GM21717 (cell line): Measurements from ENCODE around the gene USP40.
"Not testable (repeated sequence)": the region's sequence is repeated elsewhere in the genome, so short reads cannot be mapped to it uniquely, and the experiment has no call there.

ENCODE experiments used
- ATAC-seq: cut with Tn5 transposase; IDR thresholded peaks from one replicate; pipeline ENCODE4 v1.9.1; 2021; ENCODE audit warnings: mild to moderate bottlenecking, moderate library complexity; ENCODE audit not compliant: unreplicated experiment

The USP40 gene, protein sequence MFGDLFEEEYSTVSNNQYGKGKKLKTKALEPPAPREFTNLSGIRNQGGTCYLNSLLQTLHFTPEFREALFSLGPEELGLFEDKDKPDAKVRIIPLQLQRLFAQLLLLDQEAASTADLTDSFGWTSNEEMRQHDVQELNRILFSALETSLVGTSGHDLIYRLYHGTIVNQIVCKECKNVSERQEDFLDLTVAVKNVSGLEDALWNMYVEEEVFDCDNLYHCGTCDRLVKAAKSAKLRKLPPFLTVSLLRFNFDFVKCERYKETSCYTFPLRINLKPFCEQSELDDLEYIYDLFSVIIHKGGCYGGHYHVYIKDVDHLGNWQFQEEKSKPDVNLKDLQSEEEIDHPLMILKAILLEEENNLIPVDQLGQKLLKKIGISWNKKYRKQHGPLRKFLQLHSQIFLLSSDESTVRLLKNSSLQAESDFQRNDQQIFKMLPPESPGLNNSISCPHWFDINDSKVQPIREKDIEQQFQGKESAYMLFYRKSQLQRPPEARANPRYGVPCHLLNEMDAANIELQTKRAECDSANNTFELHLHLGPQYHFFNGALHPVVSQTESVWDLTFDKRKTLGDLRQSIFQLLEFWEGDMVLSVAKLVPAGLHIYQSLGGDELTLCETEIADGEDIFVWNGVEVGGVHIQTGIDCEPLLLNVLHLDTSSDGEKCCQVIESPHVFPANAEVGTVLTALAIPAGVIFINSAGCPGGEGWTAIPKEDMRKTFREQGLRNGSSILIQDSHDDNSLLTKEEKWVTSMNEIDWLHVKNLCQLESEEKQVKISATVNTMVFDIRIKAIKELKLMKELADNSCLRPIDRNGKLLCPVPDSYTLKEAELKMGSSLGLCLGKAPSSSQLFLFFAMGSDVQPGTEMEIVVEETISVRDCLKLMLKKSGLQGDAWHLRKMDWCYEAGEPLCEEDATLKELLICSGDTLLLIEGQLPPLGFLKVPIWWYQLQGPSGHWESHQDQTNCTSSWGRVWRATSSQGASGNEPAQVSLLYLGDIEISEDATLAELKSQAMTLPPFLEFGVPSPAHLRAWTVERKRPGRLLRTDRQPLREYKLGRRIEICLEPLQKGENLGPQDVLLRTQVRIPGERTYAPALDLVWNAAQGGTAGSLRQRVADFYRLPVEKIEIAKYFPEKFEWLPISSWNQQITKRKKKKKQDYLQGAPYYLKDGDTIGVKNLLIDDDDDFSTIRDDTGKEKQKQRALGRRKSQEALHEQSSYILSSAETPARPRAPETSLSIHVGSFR

DNA sequence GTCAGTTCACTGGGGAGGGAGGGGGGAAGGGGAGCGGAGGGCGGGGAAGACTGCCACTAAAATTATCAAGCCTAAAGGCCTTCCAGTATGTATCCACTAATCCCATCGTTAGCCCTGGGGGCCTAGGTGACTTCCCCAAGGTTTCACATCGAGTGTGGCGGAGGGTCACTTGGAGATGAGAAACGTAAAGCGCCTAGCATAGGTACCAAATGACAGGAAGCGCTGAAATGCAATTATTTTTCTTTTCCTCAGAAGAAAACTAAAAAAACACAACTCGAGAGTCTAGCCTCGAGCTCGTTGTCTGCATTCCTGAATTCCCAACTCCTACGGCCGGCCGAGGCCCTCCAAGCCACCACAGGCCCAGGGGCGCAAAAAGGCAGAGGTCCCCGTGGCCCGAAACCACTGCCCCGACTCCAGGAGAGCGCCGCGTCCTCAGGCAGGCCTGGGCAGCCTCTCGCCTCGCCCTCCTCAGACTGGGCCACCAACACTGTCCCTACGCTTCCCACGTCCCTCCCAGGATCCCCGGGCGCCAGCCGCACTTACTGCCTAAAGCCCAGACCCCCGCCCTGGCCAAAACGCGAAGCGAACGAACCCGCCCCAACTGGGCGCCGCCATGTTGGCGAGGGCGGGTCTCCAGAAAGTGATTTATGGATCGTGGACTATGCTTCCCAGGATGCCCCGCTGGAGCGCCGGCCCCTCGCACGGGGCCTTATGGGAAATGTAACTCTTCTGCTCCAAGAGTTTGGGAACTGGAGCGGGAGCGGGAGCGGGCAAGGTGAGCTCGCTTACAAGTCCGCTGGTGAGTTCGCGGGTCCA, at the start of gene USP40:
Gene USP40, minus strand, starts transcription at position 642 of the 816 bp plus-strand sequence. CDS start 1,228 bp downstream, outside the sequence.
- peak; percentile 83 for ATAC-seq

DNA sequence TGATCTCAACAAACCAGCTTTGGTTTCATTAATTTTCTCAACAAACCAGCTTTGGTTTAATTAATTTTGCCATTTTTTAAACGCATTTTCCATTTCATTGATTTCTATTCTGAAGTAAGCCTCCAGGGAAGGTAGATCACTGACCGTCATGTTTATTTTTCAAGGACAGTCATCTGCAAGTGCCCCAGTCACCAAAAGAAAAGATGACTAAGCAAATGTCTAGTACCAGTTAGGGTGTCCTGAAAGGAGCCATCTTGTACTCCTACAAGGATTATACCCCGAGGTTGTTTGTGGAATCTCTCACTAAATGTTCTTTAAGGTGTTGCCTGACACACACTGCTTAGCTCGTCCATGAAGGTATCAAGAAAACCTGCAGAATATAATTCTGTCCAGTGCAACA, 44.7 kb upstream of the USP40 start:
- no peak for ATAC-seq

DNA sequence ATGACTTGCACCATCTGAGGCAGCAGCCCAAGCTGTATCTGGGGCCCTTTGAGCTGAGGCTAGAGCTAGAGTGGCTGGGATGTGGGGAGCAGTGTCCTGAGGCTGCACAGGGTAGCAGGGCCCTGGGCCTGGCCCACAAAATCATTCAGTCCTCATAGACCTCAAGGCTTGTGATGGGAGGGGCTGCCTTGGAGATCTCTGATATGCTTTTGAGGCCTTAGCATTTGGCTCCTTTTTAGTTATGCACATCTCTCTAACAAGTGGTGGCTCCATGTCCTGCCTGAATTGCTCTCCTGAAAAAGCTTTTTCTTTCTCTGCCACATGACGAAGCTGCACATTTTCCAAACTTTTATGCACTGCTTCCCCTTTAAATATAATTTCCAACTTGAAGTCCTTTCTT, 39.1 kb upstream of the USP40 start:
- no peak for ATAC-seq

DNA sequence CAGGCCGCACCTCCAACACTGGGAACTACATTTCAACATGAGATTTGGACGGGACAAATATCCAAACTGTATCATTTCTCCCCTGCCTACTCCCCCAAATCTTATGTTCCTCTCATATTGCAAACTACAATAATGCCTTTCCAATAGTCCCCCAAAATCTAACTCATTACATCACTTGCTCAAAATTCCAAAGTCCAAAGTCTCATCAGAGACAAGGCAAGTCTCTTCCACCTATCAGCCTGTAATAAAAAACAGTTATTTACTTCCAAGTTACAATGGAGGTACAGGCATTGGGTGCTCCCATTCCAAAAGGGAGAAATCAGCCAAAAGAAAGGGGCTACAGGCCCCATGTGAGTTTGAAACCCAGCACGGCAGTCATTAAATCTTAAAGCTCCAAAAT, 38.2 kb upstream of the USP40 start:
- no peak for ATAC-seq

DNA sequence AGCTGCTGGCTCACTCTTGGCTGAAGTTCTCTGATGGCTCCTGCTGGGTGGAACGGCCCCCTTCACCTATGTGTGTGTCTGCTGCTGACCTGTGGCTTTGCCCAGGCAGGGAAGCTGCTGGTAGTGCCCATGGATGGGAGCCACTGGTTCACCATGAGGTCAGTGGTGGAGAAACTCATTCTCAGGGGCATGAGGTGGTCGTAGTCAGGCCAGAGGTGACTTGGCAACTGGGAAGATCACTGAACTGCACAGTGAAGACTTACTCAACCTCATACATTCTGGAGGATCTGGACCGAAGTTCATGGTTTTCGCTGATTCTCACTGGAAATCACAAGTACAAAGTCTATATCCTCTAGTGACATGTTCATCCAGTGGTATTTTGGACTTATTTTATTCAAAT, 36.9 kb upstream of the USP40 start:
- no peak for ATAC-seq

GRCh38 chr2:233602076-233602475, 35.5 kb upstream of the USP40 start:
- ATAC-seq = no peak

DNA sequence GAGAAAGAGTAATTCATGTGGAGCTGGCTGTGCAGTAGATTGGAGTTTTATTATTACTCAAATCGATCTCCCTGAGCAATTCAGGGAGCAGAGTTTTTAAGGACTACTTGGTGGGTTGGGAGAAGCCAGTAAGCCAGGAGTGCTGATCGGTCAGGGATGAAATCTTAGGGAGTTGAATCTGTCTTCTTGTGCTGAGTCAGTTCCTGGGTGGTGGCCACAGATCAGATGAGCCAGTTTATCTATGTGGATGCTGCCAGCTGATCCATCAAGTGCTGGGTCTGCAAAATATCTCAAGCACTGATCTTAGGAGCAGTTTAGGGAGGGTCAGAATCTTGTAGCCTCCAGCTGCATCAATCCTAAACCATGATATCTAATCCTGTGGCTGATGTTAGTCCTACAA, 33.8 kb upstream of the USP40 start:
- ATAC-seq = no peak

DNA sequence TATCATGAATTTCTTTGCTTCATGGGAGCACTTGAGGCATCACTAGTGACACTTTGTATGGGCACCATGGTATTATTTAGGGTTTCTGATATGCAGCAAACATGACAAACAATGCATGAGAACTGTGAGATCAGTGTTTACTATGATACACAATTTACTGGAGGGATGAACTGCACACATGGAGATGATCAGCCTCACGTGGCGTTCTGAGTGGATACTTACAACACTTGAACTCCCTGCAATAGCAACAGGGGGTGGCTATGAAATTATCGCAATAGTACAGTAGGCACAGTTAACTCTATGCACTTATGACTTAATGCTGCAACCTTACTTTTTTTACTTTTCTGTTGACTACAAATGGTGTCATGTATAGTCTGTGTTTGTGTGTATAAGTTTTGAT, 32.4 kb upstream of the USP40 start:
- no peak for ATAC-seq

- ATAC-seq = no peak
These were observed 30.9 kb upstream of the USP40 start for GRCh38 chr2:233597522-233597921.

- ATAC-seq = no peak
These were observed 26.6 kb upstream of the USP40 start for GRCh38 chr2:233593201-233593600.

DNA sequence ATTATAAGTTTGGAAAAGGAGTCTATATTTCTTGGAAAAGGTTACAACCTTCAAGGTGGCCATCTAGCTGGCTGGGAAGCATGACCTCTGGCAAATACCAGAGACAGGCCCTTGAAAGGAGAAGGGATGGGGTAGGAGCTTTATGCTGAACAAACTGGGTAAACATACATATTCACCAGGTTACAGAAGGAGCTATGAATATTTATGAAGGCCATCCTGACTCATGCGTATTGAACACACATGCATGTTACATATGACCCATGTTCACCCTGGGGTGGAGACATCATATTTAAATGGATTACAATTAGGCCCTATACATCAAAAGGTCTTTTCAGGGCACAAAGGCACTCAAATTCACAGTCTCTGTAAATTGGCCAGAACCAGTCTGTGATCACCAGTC, 26.1 kb upstream of the USP40 start:
- not testable (repeated sequence) for ATAC-seq

- no peak for ATAC-seq
These were observed 21.8 kb upstream of the USP40 start for GRCh38 chr2:233588400-233588799.

- no peak for ATAC-seq
These were observed 17.6 kb upstream of the USP40 start for GRCh38 chr2:233584210-233584609.

- ATAC-seq = not testable (repeated sequence)
These were observed 16.8 kb upstream of the USP40 start for GRCh38 chr2:233583217-233583965.

GRCh38 chr2:233577341-233577740, 10.8 kb upstream of the USP40 start:
- not testable (repeated sequence) for ATAC-seq

DNA sequence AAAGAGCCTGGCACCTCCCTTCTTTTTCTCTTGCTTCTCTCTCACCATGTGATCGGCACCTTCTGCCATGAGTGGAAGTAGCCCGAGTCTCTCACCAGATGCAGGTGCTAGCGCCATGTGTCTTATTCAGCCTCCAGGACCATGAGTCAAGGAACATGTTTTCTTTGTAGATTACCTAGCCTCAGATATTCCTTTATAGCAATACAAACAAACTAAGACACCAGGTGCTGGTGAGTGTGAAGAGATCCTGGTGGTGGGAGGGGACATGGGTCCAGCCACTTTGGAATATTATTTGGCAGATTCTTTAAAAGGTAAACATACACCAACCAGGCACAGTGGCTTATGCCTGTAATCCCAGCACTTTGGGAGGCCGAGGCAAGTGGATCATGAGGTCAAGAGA, 5.9 kb upstream of the USP40 start:
- no peak for ATAC-seq

DNA sequence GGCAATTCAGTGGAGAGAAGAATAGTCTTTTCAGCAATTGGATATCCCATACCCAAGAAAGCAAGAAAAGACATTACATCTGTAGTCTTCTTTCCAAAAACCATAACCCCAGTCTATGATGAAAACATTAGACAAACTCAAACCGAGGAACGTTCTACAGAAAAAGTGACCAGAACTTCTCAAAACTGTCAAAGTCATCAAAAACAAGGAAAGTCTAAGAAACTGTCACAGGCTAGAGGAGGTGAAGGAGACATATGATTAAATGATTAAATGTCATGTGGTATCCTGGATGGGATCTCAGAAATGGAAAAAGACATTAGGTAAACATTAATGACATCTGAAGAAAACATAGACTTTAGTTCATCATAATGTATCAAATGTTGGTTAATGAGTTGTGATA, 4.9 kb upstream of the USP40 start:
- ATAC-seq = no peak

DNA sequence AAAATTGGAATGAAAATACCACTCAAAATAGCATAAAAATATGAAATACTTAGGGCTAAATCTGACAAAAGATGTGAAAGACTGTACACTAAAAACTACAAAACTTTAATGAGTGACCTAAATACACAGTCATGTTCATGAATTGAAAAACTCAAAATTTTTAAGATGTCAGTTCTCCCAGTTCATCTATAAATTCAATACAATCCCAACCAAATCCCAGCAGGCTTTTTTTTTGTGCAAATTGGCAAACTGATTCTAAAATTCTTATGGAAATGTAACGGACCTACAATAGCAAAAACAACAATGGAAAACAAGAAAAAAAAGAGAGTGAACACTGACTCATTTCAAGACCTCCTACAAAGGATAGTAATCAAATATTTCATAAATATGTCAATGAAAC, 4.4 kb upstream of the USP40 start:
- ATAC-seq = no peak

- peak; percentile 18 for ATAC-seq
These were observed 869 bp downstream of the USP40 start for GRCh38 chr2:233565685-233566140.
